ENCODE measurements around the gene XYLT2. TPM values are rescaled to one million over a fixed set of nuclear protein-coding genes. Genes with fewer than 3 reads are reported as not detected.
A peak's percentile ranks its signal among the peaks of the same experiment; 100 is the strongest.

XYLT2 gene
- total and polyA plus RNA-seq, 2 of the 13 experiments (the other 11 are each of a cell fraction or from before 2014, with no cell fraction given) = 17.0 to 22.1 TPM

DNA sequence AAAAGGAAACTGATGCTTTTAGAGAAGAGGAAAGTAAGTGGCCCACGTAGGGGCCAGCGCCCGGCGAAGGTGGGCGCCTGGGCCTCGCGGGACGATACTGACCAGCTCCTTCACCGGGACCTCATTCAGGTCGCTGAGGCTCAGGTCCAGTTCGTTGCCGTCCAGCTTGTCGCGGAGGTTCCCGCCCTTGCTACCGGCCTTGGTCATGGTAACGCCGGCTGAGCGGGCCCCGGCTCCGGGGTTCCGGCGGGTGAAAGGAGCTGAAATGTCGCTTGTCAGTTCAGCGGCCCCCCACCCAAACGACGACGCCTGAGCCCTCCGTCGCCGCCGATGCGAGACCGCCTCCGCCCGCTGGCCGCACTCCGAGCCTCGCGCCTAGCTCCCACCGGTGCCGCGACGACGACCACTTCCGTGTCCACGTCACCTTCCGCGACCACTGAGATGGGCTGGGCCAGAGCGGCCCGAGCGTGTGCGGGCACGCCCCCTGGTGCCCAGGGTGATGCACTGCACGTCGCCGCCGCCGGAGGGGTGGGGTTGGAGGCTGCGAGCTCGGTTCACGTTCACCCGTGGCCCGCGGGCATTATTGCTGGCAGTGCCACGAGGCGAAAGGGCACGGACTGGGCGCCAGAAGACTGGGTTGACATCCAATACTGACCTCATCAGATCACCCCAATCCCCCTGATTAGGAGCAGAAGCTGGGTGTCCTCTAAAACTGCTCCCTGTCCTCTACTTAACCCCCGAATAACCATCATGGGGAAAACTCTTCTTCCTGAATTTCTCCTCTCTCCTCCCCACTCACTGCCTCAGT, 51.4 kb downstream of the XYLT2 start, which contains the start of gene LRRC59 (continued):
- TF ChIP-seq, protein P1, sequence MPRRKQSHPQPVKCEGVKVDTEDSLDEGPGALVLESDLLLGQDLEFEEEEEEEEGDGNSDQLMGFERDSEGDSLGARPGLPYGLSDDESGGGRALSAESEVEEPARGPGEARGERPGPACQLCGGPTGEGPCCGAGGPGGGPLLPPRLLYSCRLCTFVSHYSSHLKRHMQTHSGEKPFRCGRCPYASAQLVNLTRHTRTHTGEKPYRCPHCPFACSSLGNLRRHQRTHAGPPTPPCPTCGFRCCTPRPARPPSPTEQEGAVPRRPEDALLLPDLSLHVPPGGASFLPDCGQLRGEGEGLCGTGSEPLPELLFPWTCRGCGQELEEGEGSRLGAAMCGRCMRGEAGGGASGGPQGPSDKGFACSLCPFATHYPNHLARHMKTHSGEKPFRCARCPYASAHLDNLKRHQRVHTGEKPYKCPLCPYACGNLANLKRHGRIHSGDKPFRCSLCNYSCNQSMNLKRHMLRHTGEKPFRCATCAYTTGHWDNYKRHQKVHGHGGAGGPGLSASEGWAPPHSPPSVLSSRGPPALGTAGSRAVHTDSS (CRISPR knock-in tag; conservative IDR thresholded peaks at IDR 0.05) = peak; percentile 99; the same call in 1 of the 2 replicates
- TF ChIP-seq TCF7 (IDR thresholded peaks at IDR 0.05; ENCODE audit: low read depth) = no peak
- no peak for TF ChIP-seq ZSCAN22 (CRISPR knock-in tag; IDR thresholded peaks at IDR 0.05)
- TF ChIP-seq, protein P2, sequence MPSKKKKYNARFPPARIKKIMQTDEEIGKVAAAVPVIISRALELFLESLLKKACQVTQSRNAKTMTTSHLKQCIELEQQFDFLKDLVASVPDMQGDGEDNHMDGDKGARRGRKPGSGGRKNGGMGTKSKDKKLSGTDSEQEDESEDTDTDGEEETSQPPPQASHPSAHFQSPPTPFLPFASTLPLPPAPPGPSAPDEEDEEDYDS (CRISPR knock-in tag; IDR thresholded peaks at IDR 0.05) = peak; percentile 85
- no peak for TF ChIP-seq SP1 (IDR thresholded peaks at IDR 0.05)
- peak; percentile 96 for TF ChIP-seq SP1 (CRISPR knock-in tag; IDR thresholded peaks at IDR 0.05)
- TF ChIP-seq KLF6 (CRISPR knock-in tag; IDR thresholded peaks at IDR 0.05) = peak; percentile 99
- TF ChIP-seq ZNF652 (CRISPR knock-in tag; IDR thresholded peaks at IDR 0.05; ENCODE audit: borderline replicate concordance, low read depth) = peak; percentile 88
- no peak for TF ChIP-seq SRSF9 (IDR thresholded peaks at IDR 0.05; ENCODE audit: borderline replicate concordance, insufficient read depth, low read depth, low read length, poor library complexity, severe bottlenecking)
- TF ChIP-seq ZNF564 (CRISPR knock-in tag; IDR thresholded peaks at IDR 0.05) = peak; percentile 97
- TF ChIP-seq, protein P3, sequence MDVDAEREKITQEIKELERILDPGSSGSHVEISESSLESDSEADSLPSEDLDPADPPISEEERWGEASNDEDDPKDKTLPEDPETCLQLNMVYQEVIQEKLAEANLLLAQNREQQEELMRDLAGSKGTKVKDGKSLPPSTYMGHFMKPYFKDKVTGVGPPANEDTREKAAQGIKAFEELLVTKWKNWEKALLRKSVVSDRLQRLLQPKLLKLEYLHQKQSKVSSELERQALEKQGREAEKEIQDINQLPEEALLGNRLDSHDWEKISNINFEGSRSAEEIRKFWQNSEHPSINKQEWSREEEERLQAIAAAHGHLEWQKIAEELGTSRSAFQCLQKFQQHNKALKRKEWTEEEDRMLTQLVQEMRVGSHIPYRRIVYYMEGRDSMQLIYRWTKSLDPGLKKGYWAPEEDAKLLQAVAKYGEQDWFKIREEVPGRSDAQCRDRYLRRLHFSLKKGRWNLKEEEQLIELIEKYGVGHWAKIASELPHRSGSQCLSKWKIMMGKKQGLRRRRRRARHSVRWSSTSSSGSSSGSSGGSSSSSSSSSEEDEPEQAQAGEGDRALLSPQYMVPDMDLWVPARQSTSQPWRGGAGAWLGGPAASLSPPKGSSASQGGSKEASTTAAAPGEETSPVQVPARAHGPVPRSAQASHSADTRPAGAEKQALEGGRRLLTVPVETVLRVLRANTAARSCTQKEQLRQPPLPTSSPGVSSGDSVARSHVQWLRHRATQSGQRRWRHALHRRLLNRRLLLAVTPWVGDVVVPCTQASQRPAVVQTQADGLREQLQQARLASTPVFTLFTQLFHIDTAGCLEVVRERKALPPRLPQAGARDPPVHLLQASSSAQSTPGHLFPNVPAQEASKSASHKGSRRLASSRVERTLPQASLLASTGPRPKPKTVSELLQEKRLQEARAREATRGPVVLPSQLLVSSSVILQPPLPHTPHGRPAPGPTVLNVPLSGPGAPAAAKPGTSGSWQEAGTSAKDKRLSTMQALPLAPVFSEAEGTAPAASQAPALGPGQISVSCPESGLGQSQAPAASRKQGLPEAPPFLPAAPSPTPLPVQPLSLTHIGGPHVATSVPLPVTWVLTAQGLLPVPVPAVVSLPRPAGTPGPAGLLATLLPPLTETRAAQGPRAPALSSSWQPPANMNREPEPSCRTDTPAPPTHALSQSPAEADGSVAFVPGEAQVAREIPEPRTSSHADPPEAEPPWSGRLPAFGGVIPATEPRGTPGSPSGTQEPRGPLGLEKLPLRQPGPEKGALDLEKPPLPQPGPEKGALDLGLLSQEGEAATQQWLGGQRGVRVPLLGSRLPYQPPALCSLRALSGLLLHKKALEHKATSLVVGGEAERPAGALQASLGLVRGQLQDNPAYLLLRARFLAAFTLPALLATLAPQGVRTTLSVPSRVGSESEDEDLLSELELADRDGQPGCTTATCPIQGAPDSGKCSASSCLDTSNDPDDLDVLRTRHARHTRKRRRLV (CRISPR knock-in tag; IDR thresholded peaks at IDR 0.05) = peak; percentile 46; the same call in 1 of the 2 replicates
- no peak for TF ChIP-seq MLLT10 (CRISPR knock-in tag; IDR thresholded peaks at IDR 0.05)
- TF ChIP-seq, protein P4, sequence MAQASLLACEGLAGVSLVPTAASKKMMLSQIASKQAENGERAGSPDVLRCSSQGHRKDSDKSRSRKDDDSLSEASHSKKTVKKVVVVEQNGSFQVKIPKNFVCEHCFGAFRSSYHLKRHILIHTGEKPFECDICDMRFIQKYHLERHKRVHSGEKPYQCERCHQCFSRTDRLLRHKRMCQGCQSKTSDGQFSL (CRISPR knock-in tag; IDR thresholded peaks at IDR 0.05) = peak; percentile 79
- no peak; the same call in 1 of the 2 replicates for TF ChIP-seq RFX5 (IDR thresholded peaks at IDR 0.05; ENCODE audit: low read depth, low read length)
- TF ChIP-seq ZNF660 (CRISPR knock-in tag; IDR thresholded peaks at IDR 0.05; ENCODE audit: borderline replicate concordance, low read depth) = 0 out of 2 replicates have a peak, but pooled peaks have one; percentile 60
- TF ChIP-seq ZNF816 (CRISPR knock-in tag; IDR thresholded peaks at IDR 0.05; ENCODE audit: borderline replicate concordance) = 0 out of 2 replicates have a peak, but pooled peaks have one; percentile 78
- peak; percentile 98 for TF ChIP-seq ZNF883 (CRISPR knock-in tag; IDR thresholded peaks at IDR 0.05; ENCODE audit: not compliant biosample characterization)
- TF ChIP-seq ZNF678 (CRISPR knock-in tag; IDR thresholded peaks at IDR 0.05) = peak; percentile 95
- no peak for TF ChIP-seq ZNF879 (CRISPR knock-in tag; IDR thresholded peaks at IDR 0.05)
- TF ChIP-seq, protein P5, sequence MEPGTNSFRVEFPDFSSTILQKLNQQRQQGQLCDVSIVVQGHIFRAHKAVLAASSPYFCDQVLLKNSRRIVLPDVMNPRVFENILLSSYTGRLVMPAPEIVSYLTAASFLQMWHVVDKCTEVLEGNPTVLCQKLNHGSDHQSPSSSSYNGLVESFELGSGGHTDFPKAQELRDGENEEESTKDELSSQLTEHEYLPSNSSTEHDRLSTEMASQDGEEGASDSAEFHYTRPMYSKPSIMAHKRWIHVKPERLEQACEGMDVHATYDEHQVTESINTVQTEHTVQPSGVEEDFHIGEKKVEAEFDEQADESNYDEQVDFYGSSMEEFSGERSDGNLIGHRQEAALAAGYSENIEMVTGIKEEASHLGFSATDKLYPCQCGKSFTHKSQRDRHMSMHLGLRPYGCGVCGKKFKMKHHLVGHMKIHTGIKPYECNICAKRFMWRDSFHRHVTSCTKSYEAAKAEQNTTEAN (CRISPR knock-in tag; conservative IDR thresholded peaks at IDR 0.05) = peak; percentile 73

Data from HepG2 (cell line).